Transverse colon (tissue), 4 donors: ENCODE results near the gene ROBO1. TPM values are rescaled to one million over a fixed set of nuclear protein-coding genes. Genes with fewer than 3 reads are reported as not detected.

ENCODE experiments used
- DNase-seq: peaks from one replicate; pipeline ENCODE4 v3.0.0-alpha.2; 2019
- H3K27ac ChIP-seq, 4 donors: fragments of 200-600 bp; sonication (generic); 2 replicates each; pipeline ENCODE4 v1.5.1; 2016 to 2018; ENCODE audit warnings: inconsistent platforms in 4 of 4
- H3K27me3 ChIP-seq: fragments of 200-600 bp; sonication (generic); 2 replicates; pipeline ENCODE4 v1.5.1; 2017; ENCODE audit warnings: inconsistent platforms
- H3K36me3 ChIP-seq, 4 donors: fragments of 200-600 bp; sonication (generic); 2 replicates each; pipeline ENCODE4 v1.5.1; 2017 to 2019; ENCODE audit warnings: inconsistent platforms in 4 of 4
- H3K4me1 ChIP-seq, 4 donors: fragments of 200-600 bp; sonication (generic); 2 replicates each; pipeline ENCODE4 v1.5.1; 2017 to 2020; ENCODE audit warnings: inconsistent platforms in 4 of 4
- H3K4me3 ChIP-seq, 4 donors: fragments of 200-600 bp; sonication (generic); 1 replicate in 1 of 4; 2 replicates in 3 of 4; pipeline versions ENCODE4 v1.5.1 to v1.6.1; 2017 to 2019; ENCODE audit warnings: inconsistent platforms in 4 of 4
- H3K9me3 ChIP-seq, 2 donors: fragments of 200-600 bp; sonication (generic); 2 replicates each; pipeline ENCODE4 v1.5.1; 2017 to 2019; ENCODE audit warnings: inconsistent platforms in 2 of 2
- EP300 ChIP-seq: sonication (generic); formaldehyde crosslinking; IDR thresholded peaks from one replicate; pipeline ENCODE4 v1.6.1; 2017; ENCODE audit warnings: antibody characterized with exemption, low read depth
- POLR2A ChIP-seq: fragments of 450-650 bp; IDR thresholded peaks from one replicate; pipeline ENCODE4 v1.6.1; 2016; ENCODE audit warnings: antibody characterized with exemption, mild to moderate bottlenecking, moderate library complexity
- POLR2AphosphoS5 ChIP-seq, 3 donors: sonication (generic); formaldehyde crosslinking; IDR thresholded peaks; one replicate each; pipeline ENCODE4 v1.6.1; 2016; ENCODE audit warnings: antibody characterized with exemption in 3 of 3
- WGBS, 2 donors: methylation state at CpG; one replicate each; pipeline ENCODE4 v1.1.5; 2018; ENCODE audit warnings: low coverage in 1 of 2; 5-methylcytosine and 5-hydroxymethylcytosine counted together
- in situ Hi-C, 4 donors: fragments of 200-750 bp; cut with MboI; loops; one replicate each; pipeline versions ENCODE4 v1.15.0 to v1.15.1; 2017; ENCODE audit warnings: low sequenced_read_pairs in 3 of 4, low pct_ligation_motif_present in 1 of 4, low pct_unique_long_range_greater_than_20kb in 1 of 4
- intact Hi-C: fragments of 100-400 bp; cut with DNase I; formaldehyde crosslinking; loops from one replicate; pipeline ENCODE4 v1.15.1; 2023; ENCODE audit warnings: low total_unique reads
- total RNA-seq, 4 donors: library from RNA; depleted of rRNA; stranded (reverse); fragments of >200 nt; gene quantifications; one replicate each; pipeline ENCODE4 v1.1.0, GENCODE V29; 2016
- TF ChIP-seq, protein P1 (sequence below), 5 experiments: fragments of 200-600 bp in 3 of 5; fragments of 450-650 bp in 2 of 5; sonication (generic) in 3 of 5; IDR thresholded peaks; 1 replicate in 2 of 5; 2 replicates in 3 of 5; pipeline ENCODE4 v1.5.1; 2016 to 2017; ENCODE audit warnings: antibody characterized with exemption in 5 of 5, inconsistent platforms in 3 of 5, mild to moderate bottlenecking in 2 of 5, moderate library complexity in 1 of 5

Gene ROBO1
- total RNA-seq, 4 donors from 2014 or later, result 7.6 to 68.7 (median 9.1) TPM

DNA sequence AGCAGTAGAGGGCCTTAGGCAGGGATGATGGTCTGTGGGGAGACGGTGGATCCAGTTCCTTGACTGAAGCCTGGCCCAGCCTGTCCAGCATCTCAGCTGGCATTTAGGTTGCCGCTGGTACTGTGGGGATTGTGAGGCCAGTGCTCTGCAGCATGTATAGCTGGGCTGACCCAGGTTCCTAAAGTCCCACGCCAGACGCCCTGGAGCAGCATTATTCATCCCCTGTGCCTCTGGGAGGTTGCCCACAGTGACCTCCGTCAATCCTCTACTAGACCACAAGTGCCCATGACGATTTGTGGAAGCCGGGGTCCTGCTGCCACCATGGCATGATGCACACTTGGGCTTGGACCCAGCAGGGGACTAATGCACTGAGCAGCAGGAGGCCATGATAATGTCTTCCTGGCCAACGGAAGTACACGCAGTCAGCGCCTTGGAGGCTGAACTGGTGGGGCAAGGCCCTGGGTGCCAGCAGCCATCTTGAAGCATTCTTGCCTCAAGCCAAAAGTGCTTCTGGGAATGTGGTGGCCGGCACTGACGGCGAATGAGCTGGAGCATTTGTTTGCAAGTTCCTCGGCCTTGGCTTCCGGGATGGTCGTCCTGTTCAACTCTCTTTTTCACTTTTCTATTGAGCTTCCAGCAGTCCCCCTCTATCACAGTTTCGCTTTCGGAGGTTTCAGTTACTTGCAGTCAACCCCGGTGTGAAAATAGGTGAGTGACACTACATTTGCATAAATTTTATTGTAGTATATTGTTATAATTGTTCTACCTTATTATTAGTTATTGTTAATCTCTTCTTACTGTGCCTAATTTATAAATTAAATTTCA is 949.4 kb downstream of the ROBO1 start:
- Histone ChIP-seq H3K27me3 (no peaks in the 10 kb centered on the region), H3K27ac (no peak overlapping the region), H3K4me3 (no peak overlapping the region), H3K36me3 (no peaks in the 10 kb centered on the region), H3K9me3 (no peaks in the 10 kb centered on the region), H3K4me1 (no peaks in the 10 kb centered on the region)
- in situ Hi-C loops, result no loop called here
- 94% methylated on average over 9 to 19 of the region's 19 CpGs for WGBS, 2 donors
- TF ChIP-seq POLR2A (no peak), POLR2AphosphoS5 (IDR thresholded peaks at IDR 0.05) (no peak), EP300 (no peak)
- TF ChIP-seq, protein P1, sequence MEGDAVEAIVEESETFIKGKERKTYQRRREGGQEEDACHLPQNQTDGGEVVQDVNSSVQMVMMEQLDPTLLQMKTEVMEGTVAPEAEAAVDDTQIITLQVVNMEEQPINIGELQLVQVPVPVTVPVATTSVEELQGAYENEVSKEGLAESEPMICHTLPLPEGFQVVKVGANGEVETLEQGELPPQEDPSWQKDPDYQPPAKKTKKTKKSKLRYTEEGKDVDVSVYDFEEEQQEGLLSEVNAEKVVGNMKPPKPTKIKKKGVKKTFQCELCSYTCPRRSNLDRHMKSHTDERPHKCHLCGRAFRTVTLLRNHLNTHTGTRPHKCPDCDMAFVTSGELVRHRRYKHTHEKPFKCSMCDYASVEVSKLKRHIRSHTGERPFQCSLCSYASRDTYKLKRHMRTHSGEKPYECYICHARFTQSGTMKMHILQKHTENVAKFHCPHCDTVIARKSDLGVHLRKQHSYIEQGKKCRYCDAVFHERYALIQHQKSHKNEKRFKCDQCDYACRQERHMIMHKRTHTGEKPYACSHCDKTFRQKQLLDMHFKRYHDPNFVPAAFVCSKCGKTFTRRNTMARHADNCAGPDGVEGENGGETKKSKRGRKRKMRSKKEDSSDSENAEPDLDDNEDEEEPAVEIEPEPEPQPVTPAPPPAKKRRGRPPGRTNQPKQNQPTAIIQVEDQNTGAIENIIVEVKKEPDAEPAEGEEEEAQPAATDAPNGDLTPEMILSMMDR (IDR thresholded peaks at IDR 0.05), result no peak
- intact Hi-C loops, result no loop called here
- DNase-seq, result no peak

DNA sequence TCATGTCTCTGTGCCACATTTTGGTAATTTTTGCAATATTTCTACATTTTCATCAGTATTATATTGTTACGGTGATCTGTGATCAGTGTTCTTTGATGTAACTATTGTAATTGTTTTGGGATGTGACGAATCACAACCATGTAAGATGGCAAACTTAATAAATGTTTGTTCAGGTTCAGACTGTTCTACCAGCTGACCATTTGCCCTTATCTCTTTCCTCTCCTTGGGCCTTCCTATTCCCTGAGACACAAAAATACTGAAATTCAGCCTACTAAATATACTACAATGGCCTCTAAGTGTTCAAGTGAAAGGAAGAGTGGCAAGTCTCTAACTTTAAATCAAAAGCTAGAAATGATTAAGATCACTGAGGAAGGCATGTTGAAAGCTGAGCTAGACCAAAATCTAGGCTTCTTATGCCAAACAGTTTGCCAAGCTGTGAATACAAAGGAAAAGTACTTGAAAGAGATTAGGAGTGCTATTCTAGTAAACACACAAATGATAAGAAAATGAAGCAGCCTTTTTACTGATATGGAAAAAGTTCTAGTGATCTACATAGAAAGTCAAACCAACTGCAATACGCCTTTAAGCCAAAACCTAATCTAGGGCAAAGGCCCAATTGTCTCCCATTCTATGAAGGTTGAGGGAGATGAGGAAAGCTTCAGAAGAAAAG is 952.8 kb downstream of the ROBO1 start:
- intact Hi-C loops, result no loop called here
- no peak overlapping the region for H3K4me3 ChIP-seq
- in situ Hi-C loops, result no loop called here
- no peaks in the 10 kb centered on the region for H3K9me3 ChIP-seq
- no peaks in the 10 kb centered on the region for H3K4me1 ChIP-seq
- no peaks in the 10 kb centered on the region for H3K27me3 ChIP-seq
- DNase-seq, result no peak
- 76 to 90% methylated on average over 2 to 3 of the region's 3 CpGs for WGBS, 2 donors
- no peak overlapping the region for H3K27ac ChIP-seq
- TF ChIP-seq, protein P1 (IDR thresholded peaks at IDR 0.05), result no peak
- TF ChIP-seq POLR2AphosphoS5 (IDR thresholded peaks at IDR 0.05) (no peak), EP300 (no peak), POLR2A (no peak)
- H3K36me3 ChIP-seq, result no peaks in the 10 kb centered on the region

- Histone ChIP-seq H3K27me3 (no peaks in the 10 kb centered on the region), H3K27ac (no peak overlapping the region), H3K36me3 (no peaks in the 10 kb centered on the region), H3K9me3 (no peaks in the 10 kb centered on the region), H3K4me1 (no peaks in the 10 kb centered on the region), H3K4me3 (no peak overlapping the region)
- in situ Hi-C loops, result no loop called here
- DNase-seq, result no peak
- WGBS, 2 donors, result 71 to 81% methylated on average over 3 of the region's 3 CpGs
- intact Hi-C loops, result no loop called here
- TF ChIP-seq, protein P1 (IDR thresholded peaks at IDR 0.05), result no peak
- no peak for TF ChIP-seq POLR2AphosphoS5 (IDR thresholded peaks at IDR 0.05)
- TF ChIP-seq POLR2A, result no peak
- no peak for TF ChIP-seq EP300
Measured at GRCh38 chr3:78812166-78812565, 955.6 kb downstream of the ROBO1 start.

GRCh38 chr3:78809966-78810365 is 957.8 kb downstream of the ROBO1 start:
- Histone ChIP-seq H3K4me1 (no peaks in the 10 kb centered on the region), H3K27ac (no peak overlapping the region), H3K4me3 (no peak overlapping the region), H3K27me3 (no peaks in the 10 kb centered on the region), H3K9me3 (no peaks in the 10 kb centered on the region), H3K36me3 (no peaks in the 10 kb centered on the region)
- 77 to 81% methylated on average over 4 of the region's 4 CpGs for WGBS, 2 donors
- DNase-seq, result no peak
- intact Hi-C loops, result no loop called here
- no peak for TF ChIP-seq EP300
- TF ChIP-seq POLR2A, result no peak
- TF ChIP-seq POLR2AphosphoS5 (IDR thresholded peaks at IDR 0.05), result no peak
- TF ChIP-seq, protein P1 (IDR thresholded peaks at IDR 0.05), result no peak
- in situ Hi-C loops, result no loop called here
